Suppressor macrophage (primary cell): ENCODE measurements around the gene P2RX7.

Experiments used
- DNase-seq, 4 experiments: peaks; one replicate each; pipeline ENCODE4 v3.0.0-alpha.2; 2020 to 2022

Gene P2RX7

GRCh38 chr12:121232163-121232562, 99.5 kb downstream of the P2RX7 start:
- no peak for DNase-seq

GRCh38 chr12:121232977-121233627, 100.4 kb downstream of the P2RX7 start:
- no peak for DNase-seq

- no peak for DNase-seq
Measured at GRCh38 chr12:121233628-121234020, 100.9 kb downstream of the P2RX7 start.

DNA sequence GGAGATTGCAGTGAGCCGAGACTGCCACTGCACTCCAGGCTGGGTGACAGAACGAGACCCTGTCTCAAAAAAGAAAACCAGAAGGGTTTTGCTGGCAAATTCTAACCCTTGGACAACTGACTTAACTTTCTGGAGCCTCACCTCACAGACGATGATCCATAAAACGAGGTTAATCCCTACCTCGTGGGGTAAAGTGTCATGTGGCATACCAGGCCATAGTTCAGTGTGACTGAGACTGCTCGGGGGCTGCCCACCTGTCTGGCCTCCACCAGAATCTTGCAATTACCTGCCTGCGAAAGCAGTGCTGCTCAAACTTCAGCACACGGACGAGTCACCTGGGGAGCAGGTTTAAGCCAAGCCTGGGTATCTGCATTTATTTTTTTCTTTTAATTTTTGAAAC, 104.1 kb downstream of the P2RX7 start:
- DNase-seq = no peak

DNA sequence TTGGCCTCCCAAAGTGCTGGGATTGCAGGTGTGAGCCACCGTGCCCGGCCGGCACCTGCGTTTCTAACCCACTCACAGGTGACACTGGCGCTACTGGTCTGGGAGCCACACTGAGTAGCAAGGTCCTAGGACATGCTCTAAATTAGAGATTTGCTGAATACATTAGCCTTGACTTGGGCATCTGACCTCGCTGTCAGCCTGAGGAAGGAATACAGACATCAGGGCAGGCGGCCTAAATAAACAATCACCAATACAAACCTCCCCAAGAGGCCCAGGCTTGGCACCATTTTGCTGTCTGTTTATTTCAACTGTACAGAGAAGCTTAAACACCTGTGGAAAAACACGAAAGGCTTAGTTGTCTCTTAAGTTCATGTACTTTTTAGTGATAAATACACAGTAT, 104.7 kb downstream of the P2RX7 start:
- no peak for DNase-seq
